SW 1271 (cell line): Measurements from ENCODE around the gene TTPAL.

Experiments
- DNase-seq, 2 experiments: peaks; one replicate each; lab custom pipeline; 2025; lab: John Stamatoyannopoulos, UW

Gene TTPAL

GRCh38 chr20:44540834-44541233 is 65.2 kb downstream of the TTPAL start:
- DNase-seq, result no peak

DNA sequence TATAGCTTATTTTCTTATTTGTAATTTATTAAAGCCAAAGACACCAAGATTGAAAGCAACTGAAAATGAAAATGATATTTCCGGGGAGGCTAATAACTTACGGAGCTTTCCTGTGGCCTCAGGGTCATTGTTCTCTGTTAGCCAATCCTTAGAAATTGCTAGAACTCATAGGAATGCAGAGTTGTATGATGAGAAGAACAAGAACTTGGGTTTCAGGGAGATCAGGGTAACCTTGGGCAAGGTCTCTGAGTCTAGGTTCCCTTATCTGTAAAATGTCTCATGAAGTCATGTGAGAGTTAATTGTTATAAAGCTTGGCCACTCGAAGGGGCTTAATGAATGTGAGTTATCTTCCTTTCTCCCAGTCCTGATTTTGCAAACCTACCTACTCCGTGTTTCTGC is 66.3 kb downstream of the TTPAL start:
- DNase-seq, result no peak

- no peak for DNase-seq
These were observed 67.2 kb downstream of the TTPAL start for GRCh38 chr20:44542890-44543289.

DNA sequence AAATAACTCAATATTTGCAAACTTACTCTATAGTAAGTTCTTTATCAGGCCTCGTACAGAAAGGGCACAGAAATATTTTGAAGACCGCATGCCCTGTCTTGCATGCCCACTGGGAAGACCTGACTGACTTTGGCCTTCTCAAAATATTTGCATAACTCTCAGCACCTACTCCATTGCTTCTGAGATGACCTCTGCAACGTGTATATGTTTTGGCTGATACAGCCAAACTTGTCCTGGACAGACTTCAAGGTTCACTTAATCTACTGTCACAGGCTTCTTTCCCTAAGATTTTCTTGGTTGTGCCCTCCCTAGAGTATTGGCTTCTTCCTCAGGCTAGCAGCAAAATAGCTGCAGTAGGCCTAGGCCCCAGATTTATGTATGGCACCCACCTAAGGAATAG is 67.7 kb downstream of the TTPAL start:
- DNase-seq, result no peak
